ENCODE results near the gene AJAP1.

- TF ChIP-seq REST (IDR thresholded peaks at IDR 0.05; ENCODE audit: borderline replicate concordance) (no peak), CTCF (IDR thresholded peaks at IDR 0.05; ENCODE audit: poor library complexity, severe bottlenecking) (no peak), TAF1 (IDR thresholded peaks at IDR 0.05; ENCODE audit: low read depth) (no peak)
Measured at GRCh38 chr1:4624801-4625200, 29.6 kb upstream of the AJAP1 start.

Measured in neural cell (in vitro differentiated cells).